ENCODE measurements around the gene MEIS2.

Gene MEIS2

GRCh38 chr15:36875740-36876334 lies 224.5 kb downstream of the MEIS2 start:
- TF ChIP-seq CTCF (IDR thresholded peaks at IDR 0.05; ENCODE audit: control extremely low read depth, extremely low read depth, low read depth, missing control alignments), result no peak
- DNase-seq (ENCODE audit: extremely low spot score), result no peak
- CTCF ChIA-PET, result interaction anchor here (0.6 to 2.0 kb wide), 6 partner anchors 17 to 253 kb away, joined by 3 to 5 read pairs (median 4); no protein-coding TSS in a partner anchor
- POLR2A ChIA-PET, result no interaction called here

GRCh38 chr15:36874930-36875329 lies 225.4 kb downstream of the MEIS2 start:
- TF ChIP-seq CTCF (IDR thresholded peaks at IDR 0.05; ENCODE audit: control extremely low read depth, extremely low read depth, low read depth, missing control alignments), result no peak
- DNase-seq (ENCODE audit: extremely low spot score), result no peak
- ChIA-PET POLR2A (no interaction called here), CTCF (interaction anchor here (1.0 to 2.0 kb wide), 4 partner anchors 9 to 63 kb away, joined by 3 to 6 read pairs (median 4); no protein-coding TSS in a partner anchor)

- DNase-seq (ENCODE audit: extremely low spot score), result no peak
- TF ChIP-seq CTCF (IDR thresholded peaks at IDR 0.05; ENCODE audit: control extremely low read depth, extremely low read depth, low read depth, missing control alignments), result no peak
- ChIA-PET CTCF (interaction anchor here (0.7 kb wide), 1 partner anchor 9 kb away, joined by 3 read pairs; no protein-coding TSS in a partner anchor), POLR2A (no interaction called here)
These were observed 232.9 kb downstream of the MEIS2 start for GRCh38 chr15:36867436-36867835.

- no peak for TF ChIP-seq CTCF (IDR thresholded peaks at IDR 0.05; ENCODE audit: control extremely low read depth, extremely low read depth, low read depth, missing control alignments)
- ChIA-PET POLR2A (no interaction called here), CTCF (interaction anchor here (0.8 kb wide), 1 partner anchor 17 kb away, joined by 3 read pairs; no protein-coding TSS in a partner anchor)
- DNase-seq (ENCODE audit: extremely low spot score), result no peak
These were observed 233.5 kb downstream of the MEIS2 start for GRCh38 chr15:36866896-36867295.

GRCh38 chr15:36863570-36863969 lies 236.8 kb downstream of the MEIS2 start:
- POLR2A ChIA-PET, result no interaction called here
- CTCF ChIA-PET, result interaction anchor here (1.6 kb wide), 1 partner anchor 19 kb away, joined by 4 read pairs; no protein-coding TSS in a partner anchor
- no peak for TF ChIP-seq CTCF (IDR thresholded peaks at IDR 0.05; ENCODE audit: control extremely low read depth, extremely low read depth, low read depth, missing control alignments)
- DNase-seq (ENCODE audit: extremely low spot score), result no peak

- no peak for TF ChIP-seq CTCF (IDR thresholded peaks at IDR 0.05; ENCODE audit: control extremely low read depth, extremely low read depth, low read depth, missing control alignments)
- no peak for DNase-seq (ENCODE audit: extremely low spot score)
- ChIA-PET CTCF (no interaction called here), POLR2A (no interaction called here)
These were observed 239.6 kb downstream of the MEIS2 start for GRCh38 chr15:36860792-36861191.

Measured in GM10248 (cell line).